GM11168 (cell line): ENCODE measurements around the gene KCNF1.

Experiments
- in situ Hi-C: fragments of 300-500 bp; cut with MboI; formaldehyde crosslinking; loops from one replicate; pipeline ENCODE4 v1.12.0; 2022; ENCODE audit warnings: low sequenced_read_pairs; ENCODE audit not compliant: unreplicated experiment

The KCNF1 gene

DNA sequence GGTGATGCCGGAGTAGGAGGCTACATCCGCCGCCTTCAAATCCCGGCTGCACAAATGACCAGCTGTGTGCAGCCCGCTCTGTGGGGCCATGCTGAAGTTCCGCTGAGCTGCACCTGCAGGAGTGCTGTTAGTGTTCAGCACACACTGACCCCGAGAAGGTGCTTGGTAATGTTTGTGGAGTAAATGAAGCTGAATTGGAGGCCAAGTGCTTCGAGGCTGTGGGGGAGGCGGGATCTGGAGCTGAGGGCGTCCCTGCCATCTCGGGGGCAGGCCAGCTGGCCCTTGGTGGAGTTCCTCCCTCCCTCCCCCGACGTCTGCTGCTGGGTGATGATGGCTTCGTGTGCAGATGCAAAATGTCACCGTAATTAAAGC, 23.2 kb downstream of the KCNF1 start:
- in situ Hi-C loops, result no loop called here

- in situ Hi-C loops, result no loop called here
Measured at GRCh38 chr2:10935366-10935918, 23.7 kb downstream of the KCNF1 start.

DNA sequence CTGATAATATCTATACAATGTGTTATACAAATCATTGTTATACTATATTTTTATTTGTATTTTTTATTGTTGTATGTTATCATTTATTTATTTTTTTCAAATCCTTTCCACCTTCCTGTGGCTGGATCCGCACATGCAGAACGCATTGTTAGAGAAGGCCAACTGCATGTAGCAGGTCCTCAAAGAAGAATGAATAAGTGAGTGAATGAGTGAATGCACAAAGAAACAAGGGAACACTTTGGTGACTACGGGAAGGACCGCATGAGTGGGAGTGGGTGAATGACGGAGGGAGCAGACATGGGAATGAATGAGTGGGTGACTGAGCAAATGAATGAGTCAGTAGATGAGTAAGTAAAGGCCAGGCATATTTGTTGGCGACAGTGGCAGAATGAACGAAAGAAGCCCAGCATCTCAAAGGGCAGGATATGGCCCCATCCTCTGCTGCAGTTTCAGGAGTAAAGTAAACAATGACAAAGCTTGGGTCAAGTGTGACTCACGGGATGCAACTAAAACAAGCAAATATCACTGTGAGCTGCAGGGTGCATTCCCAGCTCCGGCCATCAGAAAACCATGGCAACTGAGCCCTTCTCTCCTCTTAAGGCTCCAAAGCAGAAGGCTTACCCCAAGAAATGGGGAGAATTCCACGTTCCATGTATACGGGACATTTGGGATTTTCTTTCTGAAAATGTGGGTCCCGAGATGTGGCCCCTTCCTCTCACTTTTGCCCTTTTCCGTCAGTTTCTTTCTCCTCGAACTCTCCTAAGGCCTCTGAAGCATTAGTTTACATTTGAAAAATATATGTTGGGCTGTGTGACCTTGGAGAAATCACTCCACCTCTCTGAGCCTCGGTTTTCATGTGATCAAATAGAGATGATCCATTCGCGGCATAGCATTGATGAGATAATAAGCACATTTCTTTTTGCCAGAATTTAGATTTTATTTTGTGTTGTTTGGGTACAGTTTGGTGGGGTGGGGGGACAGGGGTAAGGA, 24.5 kb downstream of the KCNF1 start:
- in situ Hi-C loops, result no loop called here

DNA sequence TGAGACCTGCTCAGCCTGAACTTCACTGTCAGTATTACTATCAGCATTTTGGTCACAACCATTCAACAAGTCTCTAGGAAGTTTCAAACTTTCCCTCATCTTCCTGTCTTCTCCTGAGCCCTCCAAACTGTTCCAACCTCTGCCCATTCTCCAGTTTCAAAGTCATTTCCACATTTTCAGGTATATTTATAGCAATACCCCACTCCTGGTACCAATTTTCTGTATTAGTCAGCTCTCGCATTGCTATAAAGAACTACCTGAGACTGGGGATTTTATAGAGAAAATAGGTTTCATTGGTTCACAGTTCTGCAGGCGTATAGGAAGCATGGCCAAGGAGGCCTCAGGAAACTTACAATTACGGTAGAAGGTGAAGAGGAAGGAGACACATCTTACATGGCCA, 27.3 kb downstream of the KCNF1 start:
- in situ Hi-C loops, result no loop called here

DNA sequence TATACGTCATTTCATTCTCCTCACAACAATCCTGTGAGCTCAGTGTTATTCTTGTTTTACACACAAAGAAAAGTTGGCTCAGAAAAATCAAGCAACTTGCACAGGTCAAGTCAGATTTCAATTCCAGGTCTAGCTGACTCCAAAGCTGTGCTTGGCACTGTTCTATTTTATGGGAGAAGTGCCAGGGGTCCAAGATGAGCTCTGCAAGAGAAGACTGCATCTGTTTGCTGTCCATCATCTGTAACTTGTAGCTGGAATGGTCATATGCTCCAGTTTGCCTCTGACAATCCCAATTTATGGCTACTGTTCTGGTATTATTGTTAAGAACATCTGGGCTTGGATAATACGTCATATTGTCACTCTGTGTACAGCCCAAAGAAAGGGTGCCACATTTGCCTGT, 28.9 kb downstream of the KCNF1 start:
- in situ Hi-C loops, result no loop called here

GRCh38 chr2:10941383-10941782, 29.6 kb downstream of the KCNF1 start:
- in situ Hi-C loops, result no loop called here

- in situ Hi-C loops, result no loop called here
Measured at GRCh38 chr2:10944799-10945198, 33.1 kb downstream of the KCNF1 start.

- in situ Hi-C loops, result no loop called here
Measured at GRCh38 chr2:10946394-10946793, 34.7 kb downstream of the KCNF1 start.

DNA sequence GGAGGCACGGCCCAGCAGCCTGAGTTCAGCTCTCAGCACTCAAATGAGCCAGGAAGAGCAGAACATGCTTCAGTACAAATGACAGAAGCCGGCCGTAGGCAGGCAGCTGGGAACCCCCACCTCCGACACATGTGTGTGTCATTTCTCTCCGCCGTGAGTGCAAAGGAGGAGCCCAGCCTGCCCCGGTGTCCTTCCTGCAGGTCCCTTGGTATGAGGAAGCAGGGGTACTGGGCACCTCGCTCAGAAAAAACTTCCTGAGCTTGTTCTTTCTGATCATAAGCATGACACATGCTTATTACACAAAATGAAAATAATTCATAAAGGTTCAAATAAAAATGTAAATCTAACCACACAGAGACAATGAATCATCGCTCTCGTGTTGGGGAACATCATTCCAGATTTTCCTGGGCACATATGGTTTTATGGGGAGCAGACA, 35.3 kb downstream of the KCNF1 start:
- in situ Hi-C loops, result no loop called here

DNA sequence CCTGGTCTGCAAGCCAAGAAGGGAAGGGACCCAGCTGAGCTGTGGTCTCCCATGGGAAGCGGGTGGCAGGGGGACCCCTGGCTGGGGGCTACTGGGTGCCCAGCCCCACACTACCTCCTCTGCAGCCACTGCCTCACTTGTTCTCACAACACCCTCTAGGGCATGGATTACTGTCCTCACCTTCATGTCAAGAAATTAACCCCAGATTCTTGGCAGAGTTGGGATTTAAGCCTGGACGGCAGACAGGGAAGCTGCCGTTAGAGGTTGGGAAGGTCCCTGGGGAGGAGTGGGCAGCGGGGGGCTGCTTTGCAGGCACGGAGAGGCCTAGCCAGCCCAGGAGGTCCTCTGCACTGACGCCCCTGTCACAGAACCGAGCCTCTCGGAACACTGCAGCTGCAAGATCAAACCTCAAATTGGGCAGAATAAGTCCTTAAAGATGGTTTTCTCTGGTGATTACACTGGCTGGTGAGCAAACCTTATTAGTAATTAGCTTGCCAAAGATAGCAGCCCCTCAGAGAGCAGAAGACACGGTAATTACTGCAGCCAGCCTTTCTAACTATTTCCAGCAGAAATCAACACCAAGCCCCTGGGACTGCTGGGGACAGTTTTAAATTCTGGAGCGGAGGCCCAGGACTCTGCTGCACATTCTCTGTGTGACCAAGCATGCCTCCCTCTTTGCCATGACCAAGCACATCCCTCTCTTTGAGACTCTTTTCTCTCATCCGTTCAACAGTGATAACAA, 35.9 kb downstream of the KCNF1 start:
- in situ Hi-C loops, result no loop called here

- in situ Hi-C loops, result no loop called here
Measured at GRCh38 chr2:10948188-10948564, 36.4 kb downstream of the KCNF1 start.

- in situ Hi-C loops, result no loop called here
Measured at GRCh38 chr2:10948606-10949230, 37.0 kb downstream of the KCNF1 start.

GRCh38 chr2:10949835-10950234, 38.1 kb downstream of the KCNF1 start:
- in situ Hi-C loops, result no loop called here

DNA sequence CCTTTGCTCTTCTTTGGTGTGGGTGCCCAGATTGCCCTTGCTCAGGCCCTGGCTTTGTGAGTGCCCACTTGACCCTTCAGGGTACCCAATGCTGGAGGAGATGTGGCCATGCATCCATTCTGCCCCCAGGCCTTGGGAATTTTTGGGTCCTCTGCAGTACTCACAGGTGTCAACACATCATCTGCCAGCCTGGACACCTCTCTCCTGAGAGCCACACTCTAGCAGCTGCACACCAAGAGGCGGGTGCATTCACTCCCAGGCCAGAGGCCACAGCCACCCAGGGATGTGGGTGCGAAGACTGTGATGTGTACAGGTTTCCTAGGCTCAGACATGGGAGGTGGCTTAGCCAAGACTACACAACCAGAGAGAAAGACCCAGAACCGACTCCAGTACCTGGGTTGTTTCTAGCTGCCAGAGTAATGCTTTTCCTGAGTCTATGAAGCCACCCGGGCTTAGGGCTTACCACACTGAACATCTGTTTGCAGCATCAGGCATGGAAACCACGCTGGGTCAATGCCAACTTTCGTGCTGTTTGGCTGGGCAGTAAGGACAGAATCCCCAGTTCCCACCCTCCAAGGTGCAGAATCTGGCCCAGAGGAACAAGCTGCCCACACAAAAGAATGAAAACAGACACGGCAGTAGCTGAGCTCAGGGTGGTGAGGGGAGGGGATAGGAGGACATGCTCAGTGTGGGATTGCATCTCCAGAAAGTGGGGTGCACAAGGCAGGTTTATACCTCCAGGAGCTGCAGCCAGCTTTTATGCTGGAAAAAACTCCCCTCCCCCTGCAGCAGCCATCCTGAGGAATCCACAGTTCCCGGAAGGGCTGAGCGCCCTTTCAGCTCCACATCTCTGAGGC, 40.1 kb downstream of the KCNF1 start:
- in situ Hi-C loops, result no loop called here

DNA sequence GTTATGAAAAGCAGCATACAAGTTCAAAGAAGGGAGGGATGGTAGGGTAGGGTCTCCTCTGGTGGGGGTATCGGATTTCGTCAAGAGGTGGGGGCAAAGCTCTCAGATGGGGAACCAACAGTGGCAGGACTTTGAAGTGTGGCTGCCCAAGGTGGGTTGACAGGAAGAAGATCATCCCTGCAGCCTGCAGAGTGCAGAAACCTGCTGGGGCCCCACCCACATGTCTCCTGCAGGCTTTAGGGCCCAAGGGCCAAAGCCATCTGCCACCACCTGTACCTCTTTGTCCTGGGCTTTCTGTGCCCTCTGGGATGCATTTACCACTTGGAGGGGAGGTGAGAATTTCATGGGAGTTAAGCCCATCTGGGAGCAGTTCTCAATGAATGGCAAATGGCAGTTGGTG, 42.7 kb downstream of the KCNF1 start:
- in situ Hi-C loops, result no loop called here

GRCh38 chr2:10954856-10955818, 43.4 kb downstream of the KCNF1 start:
- in situ Hi-C loops, result no loop called here

- in situ Hi-C loops, result no loop called here
Measured at GRCh38 chr2:10956006-10956790, 44.5 kb downstream of the KCNF1 start.

- in situ Hi-C loops, result no loop called here
Measured at GRCh38 chr2:10957391-10957790, 45.7 kb downstream of the KCNF1 start.
